Esophagus mucosa (tissue), 1 donor: Measurements from ENCODE around the gene PNPLA7. TPM values are rescaled to one million over a fixed set of nuclear protein-coding genes. Genes with fewer than 3 reads are reported as not detected.
A peak's percentile ranks its signal among the peaks of the same experiment; 100 is the strongest.
"Not testable (repeated sequence)": the region's sequence is repeated elsewhere in the genome, so short reads cannot be mapped to it uniquely, and the experiment has no call there.

ENCODE experiments used
- ATAC-seq: fragments of 200-7000 bp; cut with Tn5 transposase; one replicate; pipeline ENCODE4 v1.9.1; 2020
- total RNA-seq: library from RNA; stranded (reverse); gene quantifications from one replicate; pipeline ENCODE4 v1.2.4, GENCODE V29; 2023
- donor health status: DM: yes; HTN: yes; CAD: no.

The PNPLA7 gene
- total RNA-seq, 1 donor from 2014 or later: 1.0 TPM

GRCh38 chr9:137538058-137538457 lies 12.1 kb downstream of the PNPLA7 start:
- no peak for ATAC-seq

GRCh38 chr9:137536594-137537131 lies 13.5 kb downstream of the PNPLA7 start:
- ATAC-seq: not testable (repeated sequence)

DNA sequence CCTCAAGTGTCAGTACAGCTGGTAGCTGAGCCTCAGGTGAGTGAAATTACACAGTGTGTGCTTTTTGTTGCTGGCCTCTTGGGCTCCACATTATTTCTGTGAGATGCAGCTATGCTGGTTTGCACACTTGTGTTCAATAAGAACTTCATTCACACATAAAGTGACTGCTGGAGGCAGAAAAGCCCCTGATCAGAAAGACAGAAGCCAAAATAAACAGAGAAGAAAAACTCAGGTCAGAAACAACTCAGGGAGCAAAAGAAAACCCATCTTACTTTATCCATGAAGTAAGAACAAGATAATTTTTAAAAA lies 15.1 kb downstream of the PNPLA7 start:
- ATAC-seq: no peak

DNA sequence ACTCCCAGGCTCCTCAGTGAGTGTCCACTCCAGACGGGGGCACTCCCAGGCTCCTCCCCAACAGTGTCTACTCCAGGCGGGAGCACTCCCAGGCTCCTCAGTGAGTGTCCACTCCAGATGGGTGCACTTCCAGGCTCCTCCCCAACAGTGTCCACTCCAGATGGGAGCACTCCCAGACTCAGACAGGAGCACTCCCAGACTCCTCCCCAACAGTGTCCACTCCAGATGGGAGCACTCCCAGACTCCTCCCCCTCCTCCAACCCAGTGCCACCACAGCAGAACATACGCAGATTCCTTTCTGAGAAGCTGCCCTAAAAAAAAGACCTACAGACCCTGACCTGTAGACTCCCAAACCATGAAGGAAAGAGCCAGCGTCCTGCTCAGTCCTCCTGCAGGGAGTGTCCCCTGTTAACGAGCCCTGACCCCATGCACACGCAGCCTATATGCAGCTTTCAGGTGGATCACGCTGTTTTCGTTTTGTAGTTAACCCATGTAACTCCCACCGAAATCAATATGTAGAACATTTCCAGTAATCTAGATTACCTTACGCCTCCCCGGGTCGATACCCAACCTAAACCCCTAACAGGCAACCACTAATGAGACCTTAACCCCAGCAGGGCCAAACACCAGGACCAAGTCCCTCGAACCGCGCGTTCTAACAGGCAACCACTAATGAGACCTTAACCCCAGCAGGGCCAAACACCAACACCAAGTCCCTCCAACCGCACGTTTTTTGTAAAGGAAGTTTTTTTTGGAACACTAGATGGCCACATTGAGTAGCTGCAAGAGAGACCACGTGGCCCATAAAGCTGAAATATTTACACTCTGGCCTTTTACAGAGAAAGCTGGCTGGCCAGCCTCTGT lies 15.7 kb downstream of the PNPLA7 start:
- peak; percentile 64 for ATAC-seq

DNA sequence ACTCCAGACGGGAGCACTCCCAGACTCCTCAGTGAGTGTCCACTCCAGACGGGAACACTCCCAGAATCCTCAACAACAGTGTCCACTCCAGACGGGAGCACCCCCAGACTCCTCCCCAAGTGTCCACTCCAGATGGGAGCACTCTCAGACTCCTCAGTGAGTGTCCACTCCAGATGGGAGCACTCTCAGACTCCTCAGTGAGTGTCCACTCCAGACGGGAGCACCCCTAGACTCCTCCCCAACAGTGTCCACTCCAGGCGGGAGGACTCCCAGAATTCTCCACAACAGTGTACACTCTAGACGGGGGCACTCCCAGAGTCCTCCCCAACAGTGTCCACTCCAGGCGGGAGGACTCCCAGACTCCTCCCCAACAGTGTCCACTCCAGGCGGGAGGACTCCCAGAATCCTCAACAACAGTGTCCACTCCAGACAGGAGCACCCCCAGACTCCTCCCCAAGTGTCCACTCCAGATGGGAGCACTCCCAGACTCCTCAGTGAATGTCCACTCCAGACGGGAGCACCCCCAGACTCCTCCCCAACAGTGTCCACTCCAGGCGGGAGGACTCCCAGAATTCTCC lies 17.2 kb downstream of the PNPLA7 start:
- ATAC-seq: not testable (repeated sequence)

DNA sequence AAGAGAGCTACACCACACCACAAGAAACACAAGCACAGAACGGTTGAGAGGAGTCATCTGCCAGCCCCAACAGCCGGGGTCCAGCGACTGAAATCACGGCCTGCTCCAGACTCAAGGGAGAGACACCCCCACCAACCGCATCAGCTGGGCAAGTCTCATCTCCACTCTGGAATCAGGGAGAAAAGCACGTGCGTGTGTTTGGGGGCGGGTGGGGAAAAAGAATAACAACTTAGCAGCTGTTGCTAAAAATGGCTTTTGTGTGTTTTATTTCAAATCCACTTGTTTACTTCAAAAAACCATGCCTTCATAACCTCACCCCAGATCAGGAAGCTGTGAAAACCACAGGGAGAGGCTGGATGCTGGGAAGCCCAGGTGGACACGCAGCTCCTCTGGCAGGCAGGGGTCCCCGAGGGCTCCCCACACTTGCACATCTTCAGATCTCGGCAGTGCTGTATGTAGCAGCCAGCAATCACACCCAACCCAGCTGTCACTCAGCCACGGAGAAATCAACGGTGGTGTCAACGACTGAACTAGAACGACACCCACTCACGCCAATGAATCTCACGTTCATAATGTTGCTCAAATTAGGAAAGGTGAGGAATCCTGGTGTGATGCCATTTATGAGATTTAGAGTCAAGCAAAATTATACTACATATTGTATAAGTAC lies 19.0 kb downstream of the PNPLA7 start:
- no peak for ATAC-seq

DNA sequence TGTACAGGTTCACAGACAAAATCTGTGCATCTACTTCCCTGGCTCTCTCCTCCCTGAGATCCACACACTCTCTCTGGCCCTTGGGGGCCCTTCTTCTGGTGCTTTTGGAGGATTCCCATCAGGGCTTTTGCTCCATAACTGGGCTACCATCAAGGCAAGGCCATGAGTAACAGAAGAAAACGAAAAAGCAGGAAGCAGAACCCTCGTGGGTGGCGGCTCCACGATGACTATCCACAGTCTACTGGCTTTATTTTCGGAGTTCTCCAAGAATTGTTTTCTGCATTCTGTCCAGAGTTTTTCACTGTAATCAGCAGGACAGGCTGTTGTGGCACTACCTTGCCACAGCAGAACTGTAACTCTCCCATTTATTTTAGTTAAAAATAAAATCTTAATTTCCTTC lies 19.9 kb downstream of the PNPLA7 start:
- no peak for ATAC-seq

GRCh38 chr9:137524981-137525317 lies 25.3 kb downstream of the PNPLA7 start:
- no peak for ATAC-seq

DNA sequence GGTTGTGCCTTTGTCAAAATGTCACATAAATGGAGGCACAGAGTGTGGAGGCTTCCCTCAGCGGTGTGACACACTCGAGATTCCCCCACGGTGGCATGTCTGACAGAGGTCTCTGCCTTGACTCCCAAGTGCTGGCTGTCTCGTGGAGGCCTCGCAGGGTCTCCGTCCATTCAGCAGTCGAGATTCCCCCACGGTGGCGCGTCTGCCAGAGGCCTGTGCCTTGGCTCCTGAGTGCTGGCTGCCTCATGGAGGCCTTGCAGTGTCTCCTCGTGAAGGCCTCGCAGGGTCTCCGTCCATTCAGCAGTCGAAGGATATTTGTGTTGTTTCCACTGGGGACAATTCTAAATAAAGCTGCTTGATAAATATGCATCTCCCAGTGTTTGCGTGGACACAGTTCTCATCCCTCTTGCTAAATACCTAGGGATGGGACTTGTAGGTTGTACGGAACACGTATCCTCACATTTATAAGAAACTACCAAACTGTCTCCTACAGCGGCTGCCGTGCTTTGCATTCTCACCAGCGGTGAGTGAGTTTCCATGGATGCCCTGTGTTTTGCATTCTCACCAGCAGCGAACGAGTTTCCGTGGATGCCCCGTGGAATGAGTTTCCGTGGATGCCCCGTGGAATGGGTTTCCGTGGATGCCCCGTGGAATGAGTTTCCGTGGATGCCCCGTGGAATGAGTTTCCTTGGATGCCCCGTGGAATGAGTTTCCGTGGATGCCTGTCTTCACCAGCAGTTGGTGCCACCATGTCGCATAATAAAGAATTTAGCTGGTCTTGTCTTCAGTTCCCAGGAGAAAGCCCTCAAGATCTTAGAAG lies 25.8 kb downstream of the PNPLA7 start:
- ATAC-seq: no peak

DNA sequence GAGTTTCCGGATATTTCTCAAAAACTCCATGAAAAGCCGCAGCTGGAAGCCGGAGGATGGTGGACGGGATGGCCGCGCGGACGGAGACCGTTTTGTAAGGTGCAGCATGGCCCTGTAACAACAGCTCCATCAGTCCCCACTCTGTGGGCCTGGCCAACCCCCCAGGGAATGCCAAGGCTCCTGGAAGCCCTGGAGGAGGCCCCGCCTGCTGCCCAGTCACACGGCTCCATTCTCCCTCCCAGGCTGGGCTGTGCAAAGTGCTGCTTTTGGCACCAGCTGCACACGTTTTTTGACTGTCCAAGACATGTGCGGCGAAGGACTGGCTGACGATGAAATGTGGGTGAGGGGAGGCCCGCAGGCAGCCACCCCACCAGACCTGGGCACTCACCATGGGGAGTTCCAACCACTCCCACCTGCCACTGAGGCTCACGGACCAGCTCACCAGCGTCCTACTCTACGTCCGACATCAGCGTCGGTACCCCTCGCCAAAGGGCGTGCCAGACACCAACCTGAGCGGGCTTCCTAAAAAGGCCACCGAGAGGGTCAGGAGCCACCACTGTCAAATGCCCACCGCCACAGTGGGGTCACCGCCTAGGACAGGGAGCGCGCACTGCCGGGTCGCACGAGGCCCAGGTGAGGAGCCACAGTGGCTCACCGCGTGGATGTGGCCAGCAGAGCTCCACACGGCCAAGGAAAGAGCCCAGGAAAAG lies 27.3 kb downstream of the PNPLA7 start:
- ATAC-seq: peak; percentile 10

DNA sequence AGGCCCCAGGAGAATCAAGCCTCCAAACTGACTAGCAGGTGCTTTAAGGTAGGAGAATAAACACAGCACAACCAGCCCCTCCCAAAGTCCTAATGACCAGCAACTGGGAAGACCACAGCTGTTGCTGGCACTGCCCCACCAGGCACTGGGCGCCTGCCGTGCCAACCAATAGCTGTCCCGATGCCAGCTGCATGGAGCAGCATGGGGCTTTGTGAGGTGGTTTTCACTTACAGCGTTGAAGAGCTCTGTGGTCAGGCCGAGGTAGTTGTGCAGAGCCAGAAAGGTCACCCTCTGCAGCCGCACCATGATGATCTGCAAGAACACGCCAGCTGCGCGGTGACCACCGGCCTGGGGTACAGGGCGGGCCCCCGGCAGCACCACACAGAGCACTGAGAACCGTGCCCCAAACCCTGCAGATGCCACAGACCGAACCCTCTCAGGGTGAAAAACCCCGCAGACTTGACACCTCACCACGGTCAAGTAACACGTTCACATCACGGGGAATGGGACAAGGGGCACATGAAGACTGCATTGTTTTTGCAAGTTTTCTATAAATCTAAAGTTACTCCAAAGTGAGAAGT lies 28.7 kb downstream of the PNPLA7 start:
- no peak for ATAC-seq

- ATAC-seq: peak; percentile 11
Measured at GRCh38 chr9:137520614-137521404, 29.4 kb downstream of the PNPLA7 start.

DNA sequence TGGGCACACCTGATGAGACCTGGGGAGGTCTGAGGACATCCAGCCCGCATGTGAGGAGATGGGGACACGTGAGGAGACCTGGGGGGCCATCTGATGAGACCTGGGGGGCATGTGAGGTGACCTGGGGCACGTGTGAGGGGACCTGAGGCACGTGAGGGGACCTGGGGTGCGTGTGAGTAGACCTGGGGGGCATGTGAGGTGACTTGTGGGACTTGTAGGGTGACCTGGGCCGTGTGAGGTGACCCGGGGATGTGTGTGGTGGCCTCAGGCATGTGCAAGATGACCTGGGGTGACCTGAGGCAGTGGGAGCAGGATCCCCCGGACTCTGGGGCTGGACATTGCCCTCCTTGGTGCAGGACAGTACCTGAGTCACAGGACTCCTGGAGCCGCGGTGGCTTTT lies 30.6 kb downstream of the PNPLA7 start:
- no peak for ATAC-seq

- not testable (repeated sequence) for ATAC-seq
Measured at GRCh38 chr9:137518661-137519459, 31.3 kb downstream of the PNPLA7 start.

DNA sequence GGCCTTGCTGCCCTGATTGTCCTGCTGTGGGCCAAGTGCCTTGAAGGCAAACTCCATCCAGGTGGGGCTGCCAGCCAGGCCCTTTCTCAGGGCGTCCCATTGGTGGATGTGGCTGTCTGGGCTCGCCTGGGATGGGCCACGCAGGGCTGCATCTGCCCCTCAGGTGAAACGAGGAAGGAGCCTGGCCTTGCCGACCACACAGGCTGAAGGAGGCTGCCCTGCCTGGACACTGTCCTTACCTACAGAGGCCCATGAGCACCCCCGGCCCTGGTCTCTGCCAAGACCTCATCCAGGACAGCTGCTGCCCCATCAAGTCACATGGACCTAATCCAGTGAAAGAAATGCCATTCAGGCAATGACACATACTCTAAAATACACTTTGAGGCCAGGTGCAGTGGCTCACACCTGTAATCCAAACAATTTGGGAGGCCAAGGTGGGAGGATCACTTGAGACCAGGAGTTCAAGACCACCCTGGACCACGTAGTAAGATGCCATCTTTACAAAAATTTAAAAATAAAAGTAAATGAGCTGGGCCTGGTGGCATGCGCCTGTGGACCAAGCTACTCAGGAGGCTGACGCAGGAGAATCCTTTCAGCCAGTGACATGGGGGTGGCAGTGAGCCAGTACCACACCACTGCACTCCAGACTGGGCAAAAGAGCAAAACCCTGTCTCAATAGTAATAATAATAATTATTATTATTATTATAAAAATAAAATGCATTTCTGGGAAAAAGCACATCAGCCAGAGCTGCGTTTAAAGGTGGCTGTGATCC lies 33.9 kb downstream of the PNPLA7 start:
- peak; percentile 28 for ATAC-seq

- no peak for ATAC-seq
Measured at GRCh38 chr9:137515338-137515724, 34.9 kb downstream of the PNPLA7 start.

GRCh38 chr9:137514691-137515337 lies 35.4 kb downstream of the PNPLA7 start:
- peak; percentile 25 for ATAC-seq

DNA sequence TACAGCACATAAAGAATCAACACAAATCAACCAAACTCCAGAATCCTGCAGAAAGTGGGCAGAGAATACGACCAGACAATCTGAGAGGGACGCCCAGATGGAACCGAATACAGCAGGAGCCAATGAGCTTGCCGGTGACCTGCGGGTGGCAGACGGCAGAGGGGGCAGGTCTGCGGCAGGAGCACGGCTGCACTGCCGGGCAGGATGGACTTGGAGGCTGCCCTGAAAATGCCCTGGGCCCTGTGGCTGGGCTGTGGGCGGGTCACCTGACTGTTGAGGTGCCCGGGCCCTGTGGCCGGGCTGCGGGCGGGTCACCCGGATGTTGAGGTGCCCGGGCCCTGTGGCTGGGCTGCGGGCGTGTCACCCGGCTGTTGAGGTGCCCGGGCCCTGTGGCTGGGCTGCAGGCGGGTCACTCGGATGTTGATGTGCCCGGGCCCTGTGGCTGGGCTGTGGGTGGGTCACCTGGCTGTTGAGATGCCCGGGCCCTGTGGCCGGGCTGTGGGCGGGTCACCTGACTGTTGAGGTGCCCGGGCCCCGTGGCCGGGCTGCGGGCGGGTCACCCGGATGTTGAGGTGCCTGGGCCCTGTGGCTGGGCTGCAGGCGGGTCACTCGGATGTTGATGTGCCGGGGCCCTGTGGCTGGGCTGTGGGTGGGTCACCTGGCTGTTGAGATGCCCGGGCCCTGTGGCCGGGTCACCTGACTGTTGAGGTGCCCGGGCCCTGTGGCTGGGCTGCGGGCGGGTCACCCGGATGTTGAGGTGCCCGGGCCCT lies 36.2 kb downstream of the PNPLA7 start:
- peak; percentile 36 for ATAC-seq
